ENCODE data around the gene ALDH4A1. TPM values are rescaled to one million over a fixed set of nuclear protein-coding genes. Genes with fewer than 3 reads are reported as not detected.
"Not testable (repeated sequence)": the region's sequence is repeated elsewhere in the genome, so short reads cannot be mapped to it uniquely, and the experiment has no call there.

The ALDH4A1 gene
- total RNA-seq, 1 experiment from 2014 or later = 18.1 TPM

GRCh38 chr1:18840145-18840544, 62.2 kb downstream of the ALDH4A1 start:
- H3K4me2 ChIP-seq (ENCODE audit: low read length) = no peak overlapping the region
- intact Hi-C loops (cut with micrococcal nuclease) = no loop called here
- no peaks in the 10 kb centered on the region for H3K9me2 ChIP-seq (replicated peaks; ENCODE audit: low read length)
- H3K27ac ChIP-seq (ENCODE audit: low read length) = no peak overlapping the region
- no peaks in the 10 kb centered on the region for H3K79me2 ChIP-seq (ENCODE audit: low read length)
- TF ChIP-seq CTCF (conservative IDR thresholded peaks at IDR 0.05; ENCODE audit: low read depth, low read length) = no peak
- no peak for TF ChIP-seq EZH2phosphoT487 (IDR thresholded peaks at IDR 0.05; ENCODE audit: borderline replicate concordance, low read length)
- TF ChIP-seq EZH2 (IDR thresholded peaks at IDR 0.05; ENCODE audit: low read length, unreplicated experiment) = no peak
- H3K4me3 ChIP-seq (ENCODE audit: low read length) = no peak overlapping the region
- POLR2A ChIA-PET (ENCODE audit: unreplicated experiment) = no interaction called here
- no peaks in the 10 kb centered on the region for H3F3A ChIP-seq (ENCODE audit: low read length, unreplicated experiment)
- no peaks in the 10 kb centered on the region for H3K9me3 ChIP-seq (ENCODE audit: low read length)
- ATAC-seq = no peak
- CTCF ChIA-PET = no interaction called here
- no peaks in the 10 kb centered on the region for H4K20me1 ChIP-seq (ENCODE audit: low read length)
- peaks cover 37% of the 10 kb centered on the region for H3K27me3 ChIP-seq (ENCODE audit: low read length)
- DNase-seq = no peak
- BruUV-seq (replicated peaks) = no TSS peak
- no peaks in the 10 kb centered on the region for H3K4me1 ChIP-seq (ENCODE audit: insufficient read depth, low read length)
- no peak overlapping the region for H2AFZ ChIP-seq (ENCODE audit: low read length)
- H3K36me3 ChIP-seq (ENCODE audit: low read depth, low read length) = no peaks in the 10 kb centered on the region
- no peak overlapping the region for H3K9ac ChIP-seq (ENCODE audit: low read length)

GRCh38 chr1:18836654-18837053, 65.7 kb downstream of the ALDH4A1 start:
- H4K20me1 ChIP-seq (ENCODE audit: low read length) = no peaks in the 10 kb centered on the region
- ATAC-seq (no peak), DNase-seq (no peak)
- no peaks in the 10 kb centered on the region for H3K9me2 ChIP-seq (replicated peaks; ENCODE audit: low read length)
- H3K27me3 ChIP-seq (ENCODE audit: low read length) = peaks cover 32% of the 10 kb centered on the region
- no peaks in the 10 kb centered on the region for H3K36me3 ChIP-seq (ENCODE audit: low read depth, low read length)
- H3K4me3 ChIP-seq (ENCODE audit: low read length) = no peak overlapping the region
- no peaks in the 10 kb centered on the region for H3K4me1 ChIP-seq (ENCODE audit: insufficient read depth, low read length)
- no TSS peak for BruUV-seq (replicated peaks)
- no peaks in the 10 kb centered on the region for H3K9me3 ChIP-seq (ENCODE audit: low read length)
- intact Hi-C loops (cut with micrococcal nuclease) = no loop called here
- ChIA-PET CTCF (no interaction called here), POLR2A (ENCODE audit: unreplicated experiment) (no interaction called here)
- H3K4me2 ChIP-seq (ENCODE audit: low read length) = no peak overlapping the region
- H3K79me2 ChIP-seq (ENCODE audit: low read length) = no peaks in the 10 kb centered on the region
- H2AFZ ChIP-seq (ENCODE audit: low read length) = no peak overlapping the region
- no peak for TF ChIP-seq EZH2 (IDR thresholded peaks at IDR 0.05; ENCODE audit: low read length, unreplicated experiment)
- no peak for TF ChIP-seq CTCF (conservative IDR thresholded peaks at IDR 0.05; ENCODE audit: low read depth, low read length)
- no peak for TF ChIP-seq EZH2phosphoT487 (IDR thresholded peaks at IDR 0.05; ENCODE audit: borderline replicate concordance, low read length)
- no peak overlapping the region for H3K9ac ChIP-seq (ENCODE audit: low read length)
- H3F3A ChIP-seq (ENCODE audit: low read length, unreplicated experiment) = no peaks in the 10 kb centered on the region
- no peak overlapping the region for H3K27ac ChIP-seq (ENCODE audit: low read length)

- H3K4me3 ChIP-seq (ENCODE audit: low read length); H3K36me3 ChIP-seq (ENCODE audit: low read depth, low read length); H3K9me3 ChIP-seq (ENCODE audit: low read length); intact Hi-C loops (cut with micrococcal nuclease); ATAC-seq; BruUV-seq (replicated peaks); H3F3A ChIP-seq (ENCODE audit: low read length, unreplicated experiment); H3K9ac ChIP-seq (ENCODE audit: low read length); H3K9me2 ChIP-seq (replicated peaks; ENCODE audit: low read length); H3K79me2 ChIP-seq (ENCODE audit: low read length); H3K27ac ChIP-seq (ENCODE audit: low read length); H2AFZ ChIP-seq (ENCODE audit: low read length); DNase-seq; H3K4me2 ChIP-seq (ENCODE audit: low read length); CTCF ChIA-PET; H3K4me1 ChIP-seq (ENCODE audit: insufficient read depth, low read length); H4K20me1 ChIP-seq (ENCODE audit: low read length); POLR2A ChIA-PET (ENCODE audit: unreplicated experiment): not testable (repeated sequence)
- peaks cover 38% of the 10 kb centered on the region for H3K27me3 ChIP-seq (ENCODE audit: low read length)
Measured at GRCh38 chr1:18832319-18832718, 70.0 kb downstream of the ALDH4A1 start.
